ENCODE measurements around the gene ARHGEF39. TPM values are rescaled to one million over a fixed set of nuclear protein-coding genes. Genes with fewer than 3 reads are reported as not detected.

Gene ARHGEF39
- total RNA-seq, 1 donor from 2014 or later, result 0.45 TPM

Small RNA genes lying within 50 kb of the gene (microRNA-seq; reads per million reads assigned to microRNA genes)
- gene MIR6852 (ENCODE audit: borderline number of aligned reads), result not detected

Other genes with a start within 250 kb of the ARHGEF39 start
- gene RUSC2, start 175.1 kb downstream of the ARHGEF39 start, total RNA-seq, result 30.3 TPM
- 28.8 TPM for gene TESK1, start 59.9 kb downstream of the ARHGEF39 start, total RNA-seq
- gene CD72, start 46.8 kb downstream of the ARHGEF39 start, total RNA-seq, result 0.77 TPM
- gene SIT1, start 14.3 kb downstream of the ARHGEF39 start, total RNA-seq, result 0.32 TPM
- gene RMRP, start 7.2 kb downstream of the ARHGEF39 start, total RNA-seq, result 16,495 TPM
- gene CCDC107, start 6.9 kb downstream of the ARHGEF39 start, total RNA-seq, result 45.6 TPM
- 0.64 TPM for gene CA9, start 8.7 kb upstream of the ARHGEF39 start, total RNA-seq
- gene TPM2, start 24.7 kb upstream of the ARHGEF39 start, total RNA-seq, result 1,217 TPM
- gene TLN1, start 67.0 kb upstream of the ARHGEF39 start, total RNA-seq, result 243 TPM
- 19.4 TPM for gene CREB3, start 67.5 kb upstream of the ARHGEF39 start, total RNA-seq
- 90.2 TPM for gene GBA2, start 84.0 kb upstream of the ARHGEF39 start, total RNA-seq
- 32.4 TPM for gene RGP1, start 84.1 kb upstream of the ARHGEF39 start, total RNA-seq
- not detected for gene MSMP, start 89.1 kb upstream of the ARHGEF39 start, total RNA-seq
- 24.6 TPM for gene NPR2, start 126.4 kb upstream of the ARHGEF39 start, total RNA-seq
- gene SPAG8, start 147.1 kb upstream of the ARHGEF39 start, total RNA-seq, result 3.2 TPM
- gene HINT2, start 149.8 kb upstream of the ARHGEF39 start, total RNA-seq, result 75.8 TPM
- not detected for gene FAM221B, start 163.5 kb upstream of the ARHGEF39 start, total RNA-seq
- 15.9 TPM for gene TMEM8B, start 164.0 kb upstream of the ARHGEF39 start, total RNA-seq
- not detected for gene OR13J1, start 205.2 kb upstream of the ARHGEF39 start, total RNA-seq
- gene HRCT1, start 241.0 kb upstream of the ARHGEF39 start, total RNA-seq, result 9.0 TPM
- 9.8 TPM for gene SPAAR, start 244.3 kb upstream of the ARHGEF39 start, total RNA-seq